HL-60 (cell line): ENCODE data around the gene SDHA.
"Not testable (repeated sequence)": the region's sequence is repeated elsewhere in the genome, so short reads cannot be mapped to it uniquely, and the experiment has no call there.

Source experiments
- DNase-seq, 2 experiments: peaks; one replicate each; pipeline ENCODE4 v3.0.0-alpha.2; 2010 to 2020; ENCODE audit warnings: low read depth in 1 of 2, low spot score in 1 of 2
- H3K27ac ChIP-seq: fragments of 250-450 bp; sonication (Bioruptor Pico); replicated peaks from 2 replicates; pipeline ENCODE4 v1.5.1; 2020; ENCODE audit warnings: mild to moderate bottlenecking, moderate library complexity
- H3K27me3 ChIP-seq: fragments of 250-450 bp; sonication (Bioruptor Pico); 2 replicates; pipeline ENCODE4 v1.5.1; 2021; ENCODE audit warnings: mild to moderate bottlenecking, moderate library complexity; ENCODE audit not compliant: insufficient read depth, poor library complexity, severe bottlenecking
- H3K4me3 ChIP-seq: replicated peaks from 2 replicates; pipeline ENCODE4 v1.5.1; 2011; ENCODE audit warnings: mild to moderate bottlenecking, control low read depth, low read length; ENCODE audit not compliant: insufficient read depth
- CTCF ChIP-seq: IDR thresholded peaks from one replicate; pipeline ENCODE4 v1.5.1; 2011; ENCODE audit warnings: low read length, control low read depth, inconsistent platforms; ENCODE audit not compliant: insufficient read depth
- GABPA ChIP-seq: IDR thresholded peaks from 2 replicates; pipeline ENCODE4 v1.6.1; 2012; ENCODE audit warnings: low read depth
- POLR2AphosphoS5 ChIP-seq: IDR thresholded peaks from 2 replicates; pipeline ENCODE4 v1.6.1; 2012; ENCODE audit warnings: low read depth
- REST ChIP-seq: IDR thresholded peaks from 2 replicates; pipeline ENCODE4 v1.6.1; 2012; ENCODE audit warnings: low read depth; ENCODE audit not compliant: insufficient replicate concordance
- SPI1 ChIP-seq: IDR thresholded peaks from 2 replicates; pipeline ENCODE4 v1.6.1; 2012; ENCODE audit warnings: low read depth, mild to moderate bottlenecking, borderline replicate concordance

SDHA gene

GRCh38 chr5:241045-241669, 23.0 kb downstream of the SDHA start:
- H3K27me3 ChIP-seq, DNase-seq, H3K4me3 ChIP-seq, H3K27ac ChIP-seq: not testable (repeated sequence)

- not testable (repeated sequence) for DNase-seq, H3K4me3 ChIP-seq, H3K27me3 ChIP-seq, H3K27ac ChIP-seq
Measured at GRCh38 chr5:243683-244367, 25.7 kb downstream of the SDHA start.

- not testable (repeated sequence) for H3K4me3 ChIP-seq, H3K27me3 ChIP-seq, H3K27ac ChIP-seq, DNase-seq
Measured at GRCh38 chr5:245717-246116, 27.6 kb downstream of the SDHA start.

GRCh38 chr5:250396-250795, 32.3 kb downstream of the SDHA start:
- H3K27ac ChIP-seq, DNase-seq, H3K4me3 ChIP-seq, H3K27me3 ChIP-seq: not testable (repeated sequence)

- H3K27ac ChIP-seq, DNase-seq, H3K27me3 ChIP-seq, H3K4me3 ChIP-seq: not testable (repeated sequence)
Measured at GRCh38 chr5:251016-251415, 32.9 kb downstream of the SDHA start.

GRCh38 chr5:251538-251937, 33.4 kb downstream of the SDHA start:
- not testable (repeated sequence) for H3K4me3 ChIP-seq, H3K27ac ChIP-seq, DNase-seq, H3K27me3 ChIP-seq

GRCh38 chr5:251975-252374, 33.9 kb downstream of the SDHA start:
- H3K27me3 ChIP-seq, H3K4me3 ChIP-seq, DNase-seq, H3K27ac ChIP-seq: not testable (repeated sequence)

- H3K27ac ChIP-seq: no peak overlapping the region
- DNase-seq: no peak
- no peak overlapping the region for H3K4me3 ChIP-seq
- TF ChIP-seq GABPA (no peak), CTCF (no peak), SPI1 (no peak), POLR2AphosphoS5 (no peak), REST (no peak)
- H3K27me3 ChIP-seq: no peaks in the 10 kb centered on the region
Measured at GRCh38 chr5:252546-252945, 34.4 kb downstream of the SDHA start.

- not testable (repeated sequence) for H3K4me3 ChIP-seq, DNase-seq, H3K27me3 ChIP-seq, H3K27ac ChIP-seq
Measured at GRCh38 chr5:254322-254721, 36.2 kb downstream of the SDHA start.

- not testable (repeated sequence) for H3K27ac ChIP-seq, H3K4me3 ChIP-seq, DNase-seq, H3K27me3 ChIP-seq
Measured at GRCh38 chr5:255116-255515, 37.0 kb downstream of the SDHA start.

- not testable (repeated sequence) for H3K27ac ChIP-seq, H3K4me3 ChIP-seq, DNase-seq, H3K27me3 ChIP-seq
Measured at GRCh38 chr5:256347-256746, 38.2 kb downstream of the SDHA start.
